H1 (cell line): ENCODE measurements around the gene SOS1. TPM values are rescaled to one million over a fixed set of nuclear protein-coding genes. Genes with fewer than 3 reads are reported as not detected.

Source experiments
- BACH1 ChIP-seq: IDR thresholded peaks from 2 replicates; pipeline ENCODE4 v1.6.1; 2012; ENCODE audit warnings: low read length, improper control_type of control experiment
- BCL11A ChIP-seq, 2 experiments: IDR thresholded peaks; one replicate each; pipeline ENCODE4 v1.6.1; 2011; ENCODE audit warnings: low read depth in 2 of 2, low read length in 2 of 2, mild to moderate bottlenecking in 2 of 2
- CEBPB ChIP-seq: IDR thresholded peaks from 2 replicates; pipeline ENCODE4 v1.6.1; 2012; ENCODE audit warnings: low read depth, low read length
- CREB1 ChIP-seq: IDR thresholded peaks from 2 replicates; pipeline ENCODE4 v1.6.1; 2012; ENCODE audit warnings: inconsistent platforms
- GTF2F1 ChIP-seq: IDR thresholded peaks from 2 replicates; pipeline ENCODE4 v1.6.1; 2012; ENCODE audit warnings: low read depth, low read length, improper control_type of control experiment, borderline replicate concordance
- HDAC2 ChIP-seq, 2 experiments: fragments of 300-600 bp in 1 of 2; sonication (generic) in 1 of 2; IDR thresholded peaks; 2 replicates each; pipeline ENCODE4 v1.6.1; 2011 to 2012; ENCODE audit warnings: low read depth in 2 of 2, low read length in 2 of 2, mild to moderate bottlenecking in 2 of 2, moderate library complexity in 2 of 2, borderline replicate concordance in 1 of 2, inconsistent platforms in 1 of 2
- HDAC6 ChIP-seq: IDR thresholded peaks from one replicate; pipeline ENCODE4 v1.7.1; 2012; ENCODE audit warnings: low read depth, mild to moderate bottlenecking, inconsistent platforms, low read length, moderate library complexity
- KDM4A ChIP-seq: IDR thresholded peaks from one replicate; pipeline ENCODE4 v1.7.1; 2012; ENCODE audit warnings: low read depth, mild to moderate bottlenecking, moderate library complexity, low read length, inconsistent platforms; ENCODE audit not compliant: severe bottlenecking
- MAFK ChIP-seq: IDR thresholded peaks from 2 replicates; pipeline ENCODE4 v1.6.1; 2012; ENCODE audit warnings: low read depth, mild to moderate bottlenecking, improper control_type of control experiment, low read length
- NANOG ChIP-seq: IDR thresholded peaks from 2 replicates; pipeline ENCODE4 v1.6.1; 2011; ENCODE audit warnings: low read length, low read depth, mild to moderate bottlenecking, inconsistent platforms; ENCODE audit not compliant: insufficient read depth, poor library complexity, severe bottlenecking
- NRF1 ChIP-seq: IDR thresholded peaks from 2 replicates; pipeline ENCODE4 v1.6.1; 2011; ENCODE audit warnings: mild to moderate bottlenecking, low read depth, low read length, improper control_type of control experiment
- PHF8 ChIP-seq: fragments of 200-600 bp; sonication (generic); conservative IDR thresholded peaks from 2 replicates; pipeline ENCODE4 v1.7.1; 2012; ENCODE audit warnings: low read depth, mild to moderate bottlenecking, inconsistent platforms, low read length, moderate library complexity
- POLR2AphosphoS5 ChIP-seq: IDR thresholded peaks from 2 replicates; pipeline ENCODE4 v1.6.1; 2011; ENCODE audit warnings: low read depth, low read length
- RBBP5 ChIP-seq: IDR thresholded peaks from 2 replicates; pipeline ENCODE4 v1.7.1; 2012; ENCODE audit warnings: low read depth, mild to moderate bottlenecking, inconsistent platforms, low read length, moderate library complexity, borderline replicate concordance
- RXRA ChIP-seq: IDR thresholded peaks from 2 replicates; pipeline ENCODE4 v1.6.1; 2011; ENCODE audit warnings: low read depth, mild to moderate bottlenecking, low read length, moderate library complexity; ENCODE audit not compliant: insufficient read depth
- SAP30 ChIP-seq: fragments of 300-600 bp; sonication (generic); IDR thresholded peaks from 2 replicates; pipeline ENCODE4 v1.7.1; 2012; ENCODE audit warnings: low read length, moderate library complexity, mild to moderate bottlenecking, inconsistent platforms; ENCODE audit not compliant: insufficient read depth, insufficient replicate concordance
- SIN3A ChIP-seq, 2 experiments: IDR thresholded peaks in 1 of 2; conservative IDR thresholded peaks in 1 of 2; 2 replicates each; pipeline ENCODE4 v1.6.1; 2011 to 2012; ENCODE audit warnings: low read length in 2 of 2, improper control_type of control experiment in 1 of 2, low read depth in 1 of 2, mild to moderate bottlenecking in 1 of 2
- TAF1 ChIP-seq: IDR thresholded peaks from 2 replicates; pipeline ENCODE4 v1.6.1; 2011; ENCODE audit warnings: mild to moderate bottlenecking, low read depth, low read length
- TAF7 ChIP-seq: optimal IDR thresholded peaks from 2 replicates; pipeline ENCODE3; 2011; ENCODE audit warnings: low read depth, mild to moderate bottlenecking, inconsistent platforms, low read length, moderate library complexity, borderline replicate concordance
- TCF12 ChIP-seq: IDR thresholded peaks from 2 replicates; pipeline ENCODE4 v1.6.1; 2011; ENCODE audit warnings: low read depth, mild to moderate bottlenecking, low read length
- polyA plus RNA-seq, 7 experiments: library from polyadenylated mRNA; depleted of rRNA in 3 of 7; stranded (reverse) in 5 of 7; unstranded in 2 of 7; fragments of >200 nt in 5 of 7; fragments of 200-250 nt in 2 of 7; gene quantifications; 1 replicate in 5 of 7; 2 replicates in 1 of 7; 4 replicates in 1 of 7; pipeline versions ENCODE4 v1.2.1 to v1.2.3, GENCODE V29; 2011 to 2013; ENCODE audit warnings: missing spikeins in 2 of 7, mixed read lengths in 2 of 7
- total RNA-seq: library from RNA; stranded (reverse); fragmentation: NEBNext Ultra II Directional; extraction: Animal tissue kit (Norgen Biotek cat#: 25700); gene quantifications from 2 replicates; pipeline ENCODE4 v1.2.1, GENCODE V29; 2021
- TF ChIP-seq, protein P1 (sequence below): IDR thresholded peaks from 2 replicates; pipeline ENCODE4 v1.6.1; 2011; ENCODE audit warnings: low read length, improper control_type of control experiment
- TF ChIP-seq, protein P2 (sequence below): IDR thresholded peaks from 2 replicates; pipeline ENCODE4 v1.6.1; 2012; ENCODE audit warnings: inconsistent platforms

SOS1 gene
- total and polyA plus RNA-seq, 2 of the 8 experiments (the other 6 are each of a cell fraction or from before 2014, with no cell fraction given) = 25.7 to 27.0 TPM

DNA sequence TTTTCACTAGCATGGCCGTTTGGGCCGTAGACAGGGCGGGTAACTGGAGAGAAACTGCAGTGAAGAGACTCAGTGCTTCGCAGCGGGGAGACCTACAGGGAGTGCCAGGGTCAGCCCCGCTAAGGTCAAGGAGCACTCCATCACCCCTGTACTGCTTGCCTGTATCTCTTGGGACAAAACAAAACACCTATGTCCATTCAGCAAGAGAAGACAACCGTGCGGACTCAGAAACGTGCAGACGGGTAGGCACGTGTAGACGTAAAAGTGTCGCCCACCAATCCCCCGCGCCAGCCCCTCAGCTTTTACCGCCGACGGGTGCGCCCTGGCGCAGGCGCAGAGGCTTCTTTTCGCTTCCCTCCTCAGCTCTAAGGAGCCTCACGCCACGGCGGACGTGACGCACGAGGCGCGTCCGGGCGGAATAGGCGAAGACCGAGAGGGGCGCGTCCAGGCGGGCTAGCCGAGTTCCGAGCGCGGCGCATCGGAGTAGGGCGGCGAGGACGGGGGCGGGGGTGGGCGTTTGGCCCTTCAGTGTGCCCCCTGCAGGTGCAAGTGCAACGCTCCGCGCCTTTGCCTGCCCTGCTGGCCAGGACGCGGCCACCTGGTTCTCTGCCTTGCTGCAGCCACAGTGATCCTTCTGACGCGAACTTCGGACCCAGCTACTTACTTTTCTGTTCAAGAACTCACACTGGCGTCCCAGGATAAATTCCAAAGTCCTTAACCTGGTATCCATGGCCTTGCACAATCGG, 3.3 kb upstream of the SOS1 start (continued):
- TF ChIP-seq POLR2AphosphoS5 = peak; percentile 82
- no peak for TF ChIP-seq BCL11A (IDR thresholded peaks at IDR 0.05; ENCODE audit: low read depth in 2 of 2, low read length in 2 of 2)
- TF ChIP-seq SAP30 = no peak
- peak; percentile 96 for TF ChIP-seq CREB1
- TF ChIP-seq TCF12 = 0 out of 2 replicates have a peak, but pooled peaks have one; percentile 43
- TF ChIP-seq HDAC6 = no peak
- peak; percentile 19 for TF ChIP-seq NANOG
- TF ChIP-seq CEBPB = 0 out of 2 replicates have a peak, but pooled peaks have one; percentile 16
- peak; percentile 28 for TF ChIP-seq TAF7
- TF ChIP-seq RXRA = no peak
- TF ChIP-seq, protein P1, sequence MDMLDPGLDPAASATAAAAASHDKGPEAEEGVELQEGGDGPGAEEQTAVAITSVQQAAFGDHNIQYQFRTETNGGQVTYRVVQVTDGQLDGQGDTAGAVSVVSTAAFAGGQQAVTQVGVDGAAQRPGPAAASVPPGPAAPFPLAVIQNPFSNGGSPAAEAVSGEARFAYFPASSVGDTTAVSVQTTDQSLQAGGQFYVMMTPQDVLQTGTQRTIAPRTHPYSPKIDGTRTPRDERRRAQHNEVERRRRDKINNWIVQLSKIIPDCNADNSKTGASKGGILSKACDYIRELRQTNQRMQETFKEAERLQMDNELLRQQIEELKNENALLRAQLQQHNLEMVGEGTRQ = peak; percentile 4
- TF ChIP-seq TAF1 = peak; percentile 87
- no peak for TF ChIP-seq MAFK
- TF ChIP-seq GTF2F1 = 0 out of 2 replicates have a peak, but pooled peaks have one; percentile 7
- TF ChIP-seq BACH1 = no peak
- TF ChIP-seq KDM4A = no peak
- TF ChIP-seq, protein P2, sequence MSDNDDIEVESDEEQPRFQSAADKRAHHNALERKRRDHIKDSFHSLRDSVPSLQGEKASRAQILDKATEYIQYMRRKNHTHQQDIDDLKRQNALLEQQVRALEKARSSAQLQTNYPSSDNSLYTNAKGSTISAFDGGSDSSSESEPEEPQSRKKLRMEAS = peak; percentile 96
- TF ChIP-seq RBBP5 = no peak
- TF ChIP-seq NRF1 = peak; percentile 97
- peak; percentile 34 to 89; a peak in 1 of 4 replicates for TF ChIP-seq SIN3A (conservative IDR thresholded peaks at IDR 0.05 in 1 of 2, IDR thresholded peaks at IDR 0.05 in 1 of 2; ENCODE audit: low read depth in 1 of 2, low read length in 2 of 2)
- peak; percentile 11 to 27; a peak in 1 of 4 replicates for TF ChIP-seq HDAC2 (IDR thresholded peaks at IDR 0.05; ENCODE audit: borderline replicate concordance in 1 of 2, low read depth in 2 of 2, low read length in 2 of 2)
- TF ChIP-seq PHF8 = peak; percentile 64; the same call in 1 of the 2 replicates
